Thymus (tissue), 11 donors: ENCODE data around the gene HDAC8. TPM values are rescaled to one million over a fixed set of nuclear protein-coding genes. Genes with fewer than 3 reads are reported as not detected.
A peak's percentile ranks its signal among the peaks of the same experiment; 100 is the strongest.

Experiments used
- DNase-seq, 9 donors: peaks; one replicate each; pipeline ENCODE4 v3.0.0-alpha.2; 2013; ENCODE audit warnings: low spot score in 9 of 9, low read depth in 6 of 9, missing footprints in 1 of 9
- H3K27ac ChIP-seq, 2 donors: one replicate each; pipeline ENCODE4 v1.5.1; 2013; ENCODE audit warnings: control low read depth in 1 of 2, low read depth in 1 of 2, low read length in 1 of 2, mild to moderate bottlenecking in 1 of 2, moderate library complexity in 1 of 2
- H3K27me3 ChIP-seq, 2 donors: one replicate each; pipeline ENCODE4 v1.5.1; 2013; ENCODE audit warnings: low read length in 1 of 2; ENCODE audit not compliant: control insufficient read depth in 2 of 2, insufficient read depth in 1 of 2
- H3K36me3 ChIP-seq, 2 donors: one replicate each; pipeline ENCODE4 v1.5.1; 2013; ENCODE audit warnings: low read length in 1 of 2, mild to moderate bottlenecking in 1 of 2, moderate library complexity in 1 of 2; ENCODE audit not compliant: control insufficient read depth in 2 of 2, insufficient read depth in 2 of 2
- H3K4me1 ChIP-seq, 2 donors: one replicate each; pipeline ENCODE4 v1.5.1; 2013; ENCODE audit warnings: low read length in 2 of 2; ENCODE audit not compliant: control insufficient read depth in 2 of 2, insufficient read depth in 2 of 2
- H3K4me3 ChIP-seq, 2 donors: one replicate each; pipeline ENCODE4 v1.5.1; 2013; ENCODE audit warnings: low read length in 2 of 2, control low read depth in 1 of 2, mild to moderate bottlenecking in 1 of 2
- H3K9me3 ChIP-seq, 2 donors: one replicate each; pipeline ENCODE4 v1.5.1; 2013; ENCODE audit warnings: low read length in 1 of 2, mild to moderate bottlenecking in 1 of 2; ENCODE audit not compliant: control insufficient read depth in 2 of 2, insufficient read depth in 1 of 2
- WGBS: extraction: QIAGEN DNeasy Blood & Tissue Kit; methylation state at CpG from one replicate; pipeline ENCODE4 v1.1.7; 2013; 5-methylcytosine and 5-hydroxymethylcytosine counted together
- polyA plus RNA-seq: library from polyadenylated mRNA; stranded (reverse); fragments of 200-250 nt; gene quantifications from one replicate; pipeline ENCODE4 v1.2.3, GENCODE V29; 2013
- total RNA-seq: library from RNA; stranded (reverse); fragments of 120-200 nt; gene quantifications from one replicate; pipeline ENCODE4 v1.2.4, GENCODE V29; 2013
- donor health status: healthy.

Gene HDAC8
- total and polyA plus RNA-seq, 2 donors: 15.4 to 27.1 TPM

DNA sequence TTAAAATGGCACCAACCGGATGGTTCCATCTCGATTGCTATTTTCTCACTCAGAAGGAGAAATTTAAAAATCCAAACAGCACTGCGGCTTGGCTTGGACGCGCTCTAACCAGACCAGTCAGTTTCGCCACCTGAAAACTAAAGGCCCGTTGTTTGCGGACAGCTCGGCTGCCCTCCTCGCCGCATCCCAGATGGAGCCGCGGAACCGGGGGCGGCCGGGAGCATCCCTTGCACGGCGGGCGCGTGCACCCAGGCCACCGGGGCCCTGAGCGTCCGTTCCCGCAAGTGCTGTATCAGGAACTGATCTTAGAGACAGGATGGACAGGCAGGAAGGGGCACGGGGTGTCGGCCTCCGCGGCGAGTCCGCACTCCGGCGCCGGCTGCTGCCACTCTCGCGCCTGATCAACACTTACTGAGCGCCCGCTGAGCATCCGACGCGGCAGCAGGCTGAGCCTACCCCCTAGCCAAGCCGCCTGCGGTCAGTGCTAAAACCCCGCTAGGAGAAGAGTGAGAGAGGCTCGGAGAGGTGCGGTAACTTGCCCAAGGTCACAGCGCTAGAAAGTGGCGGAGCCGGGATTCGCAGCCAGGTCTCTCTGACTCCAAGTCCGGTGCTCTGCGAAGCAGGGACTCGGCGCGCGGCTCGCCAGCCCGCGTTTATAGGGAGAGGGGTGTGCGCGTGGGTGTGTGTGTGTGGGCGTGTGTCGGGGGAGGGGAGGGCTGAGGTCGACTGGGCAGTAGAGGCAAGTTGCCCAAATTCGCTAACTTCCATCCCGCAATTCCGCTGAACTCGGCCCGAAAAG lies 267.2 kb downstream of the HDAC8 start, which contains the start of gene CITED1:
TSS of gene CITED1 (minus strand) at position 629 of the 799 bp plus-strand sequence. CDS start 3,045 bp downstream, outside the sequence.
- H3K36me3 ChIP-seq: no peaks in the 10 kb centered on the region
- no peak within 1 kb of the TSS for H3K27ac ChIP-seq
- H3K4me3 ChIP-seq: peak within 1 kb of the TSS; percentile 13 to 41
- peaks cover 0 to 8% of the 10 kb centered on the region in 2 donors for H3K9me3 ChIP-seq
- no peak for DNase-seq
- WGBS: 2% methylated on average over 68 of the region's 68 CpGs
- H3K4me1 ChIP-seq: peaks cover 0 to 15% of the 10 kb centered on the region in 2 donors
- H3K27me3 ChIP-seq: peaks cover 12 to 97% of the 10 kb centered on the region in 2 donors

DNA sequence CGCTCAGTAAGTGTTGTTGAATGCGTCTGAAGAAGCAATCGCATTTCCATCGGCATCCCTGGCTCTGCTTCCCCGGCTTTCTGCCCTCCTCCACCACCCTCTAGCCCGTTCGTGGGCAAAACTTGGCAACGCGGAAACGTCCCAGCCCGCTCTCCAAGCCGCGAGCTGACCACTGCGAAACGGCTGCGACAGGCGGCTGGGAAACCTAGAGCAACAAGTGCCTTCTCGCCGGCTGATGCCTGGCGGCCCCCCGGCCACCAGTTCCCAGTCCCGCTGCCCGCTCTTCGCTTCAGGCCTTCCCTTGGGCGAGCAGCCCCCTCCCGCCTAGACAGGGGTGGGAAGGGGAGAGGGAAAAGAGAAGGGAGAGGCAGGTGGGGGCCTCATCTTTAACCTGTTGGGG lies 267.8 kb downstream of the HDAC8 start:
- DNase-seq: no peak
- 2% methylated on average over 26 of the region's 26 CpGs for WGBS
- H3K27ac ChIP-seq: no peak overlapping the region
- peaks cover 0 to 15% of the 10 kb centered on the region in 2 donors for H3K4me1 ChIP-seq
- peaks cover 12 to 97% of the 10 kb centered on the region in 2 donors for H3K27me3 ChIP-seq
- H3K9me3 ChIP-seq: peaks cover 0 to 8% of the 10 kb centered on the region in 2 donors
- H3K4me3 ChIP-seq: no peak overlapping the region
- H3K36me3 ChIP-seq: no peaks in the 10 kb centered on the region

DNA sequence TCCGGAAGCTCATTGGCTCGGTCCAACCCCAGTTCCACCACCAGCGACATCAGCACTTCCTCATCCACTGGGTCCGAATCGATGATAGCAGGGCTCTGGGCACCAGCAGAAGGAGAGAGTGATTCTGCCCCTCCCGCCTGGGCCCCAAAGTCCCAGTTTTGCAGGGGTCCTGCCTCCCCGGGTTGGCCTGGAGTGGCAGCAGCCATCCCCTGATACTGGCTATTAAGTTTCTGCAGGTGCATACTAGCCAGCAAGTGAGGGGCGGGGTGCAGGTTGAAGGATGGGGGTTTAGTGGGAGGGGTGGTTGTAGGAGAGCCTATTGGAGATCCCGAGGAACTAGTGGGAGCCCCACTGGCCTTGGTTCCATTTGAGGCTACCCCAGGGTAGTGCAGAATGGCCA lies 270.9 kb downstream of the HDAC8 start:
- peaks cover 0 to 5% of the 10 kb centered on the region in 2 donors for H3K4me1 ChIP-seq
- H3K36me3 ChIP-seq: no peaks in the 10 kb centered on the region
- no peak overlapping the region for H3K4me3 ChIP-seq
- H3K27me3 ChIP-seq: peaks cover 10 to 87% of the 10 kb centered on the region in 2 donors
- no peak for DNase-seq
- 93% methylated on average over 9 of the region's 9 CpGs for WGBS
- no peak overlapping the region for H3K27ac ChIP-seq
- H3K9me3 ChIP-seq: peaks cover 0 to 3% of the 10 kb centered on the region in 2 donors

DNA sequence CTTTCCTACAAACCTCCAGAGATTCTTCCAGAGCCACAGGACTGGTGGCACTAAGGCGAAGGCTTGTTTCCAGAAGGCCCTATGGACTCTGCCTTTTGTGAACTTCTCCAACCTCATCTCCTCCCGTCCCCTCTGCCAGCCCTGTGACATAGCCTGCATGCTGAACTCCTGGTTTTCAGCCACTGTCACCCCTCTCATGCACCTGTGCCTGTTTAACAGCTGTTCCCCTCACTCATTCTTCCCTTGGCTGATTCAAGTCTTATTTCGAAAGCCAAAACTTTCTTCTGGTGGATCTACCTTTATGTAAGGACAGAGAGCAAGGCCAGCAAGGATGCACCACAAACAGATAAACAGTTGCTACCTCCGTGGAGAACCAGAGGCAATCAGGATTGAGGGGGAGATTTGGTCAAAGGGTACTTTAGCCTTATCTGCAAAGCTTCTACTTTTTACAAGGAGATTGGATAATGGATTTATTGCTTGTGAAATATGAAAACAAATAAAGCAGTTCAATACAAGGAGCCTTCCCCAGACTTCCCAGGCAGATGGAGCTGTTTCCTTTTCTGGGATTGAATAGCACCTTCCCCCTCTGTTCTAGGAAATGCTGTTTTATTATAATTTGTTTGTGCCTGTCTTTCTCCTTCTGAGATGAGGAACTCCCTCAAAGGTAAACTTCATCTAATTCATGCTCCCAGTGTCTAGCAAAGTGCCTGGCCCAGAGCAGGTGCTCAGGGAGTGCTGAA lies 272.6 kb downstream of the HDAC8 start:
- H3K4me3 ChIP-seq: no peak overlapping the region
- peaks cover 0 to under 1% of the 10 kb centered on the region in 2 donors for H3K4me1 ChIP-seq
- no peaks in the 10 kb centered on the region for H3K9me3 ChIP-seq
- DNase-seq: no peak
- H3K36me3 ChIP-seq: no peaks in the 10 kb centered on the region
- WGBS: 95% methylated on average over 4 of the region's 4 CpGs
- peaks cover 4 to 74% of the 10 kb centered on the region in 2 donors for H3K27me3 ChIP-seq
- H3K27ac ChIP-seq: no peak overlapping the region

DNA sequence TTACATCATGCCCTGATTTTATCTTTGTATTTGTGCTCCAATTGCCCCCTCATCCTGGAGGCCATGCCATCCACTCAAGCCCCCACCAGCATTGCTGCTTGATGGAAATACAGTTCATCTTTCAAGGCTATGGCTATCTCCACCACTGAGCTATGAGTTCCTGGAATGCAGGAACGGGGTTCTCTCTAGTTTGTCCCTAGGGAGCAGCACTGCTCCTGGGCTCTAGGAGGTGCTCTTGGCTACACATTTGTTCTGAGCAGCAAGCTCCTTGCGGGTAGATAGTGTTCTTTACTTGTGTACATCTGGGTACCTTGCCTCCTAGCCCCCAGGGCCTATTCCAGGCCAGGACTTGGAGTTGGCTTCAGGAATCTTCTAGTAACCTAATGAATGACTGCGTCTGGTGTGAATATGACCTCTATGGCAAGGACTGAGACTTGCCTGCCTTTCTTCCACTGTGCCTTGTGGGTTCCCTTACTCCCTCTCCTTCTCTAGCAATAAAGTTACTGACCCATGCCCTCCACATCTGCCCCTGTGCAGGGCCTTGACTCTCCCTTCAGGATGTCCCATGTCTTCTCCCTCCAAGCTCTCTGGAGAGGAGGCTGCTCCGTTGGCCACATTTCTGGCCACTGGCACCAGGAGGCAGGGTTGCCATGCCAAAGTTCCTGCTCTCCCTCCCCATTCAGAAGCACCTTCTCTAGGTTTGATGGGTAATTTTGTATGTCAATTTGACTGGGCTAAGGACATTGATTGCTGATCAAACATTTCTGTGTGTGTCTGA lies 274.5 kb downstream of the HDAC8 start:
- Histone ChIP-seq H3K9me3 (no peaks in the 10 kb centered on the region), H3K27ac (no peak overlapping the region), H3K4me1 (no peaks in the 10 kb centered on the region), H3K27me3 (peaks cover 4 to 55% of the 10 kb centered on the region in 2 donors), H3K36me3 (no peaks in the 10 kb centered on the region), H3K4me3 (no peak overlapping the region)
- 75% methylated on average over 4 of the region's 4 CpGs for WGBS
- no peak for DNase-seq

DNA sequence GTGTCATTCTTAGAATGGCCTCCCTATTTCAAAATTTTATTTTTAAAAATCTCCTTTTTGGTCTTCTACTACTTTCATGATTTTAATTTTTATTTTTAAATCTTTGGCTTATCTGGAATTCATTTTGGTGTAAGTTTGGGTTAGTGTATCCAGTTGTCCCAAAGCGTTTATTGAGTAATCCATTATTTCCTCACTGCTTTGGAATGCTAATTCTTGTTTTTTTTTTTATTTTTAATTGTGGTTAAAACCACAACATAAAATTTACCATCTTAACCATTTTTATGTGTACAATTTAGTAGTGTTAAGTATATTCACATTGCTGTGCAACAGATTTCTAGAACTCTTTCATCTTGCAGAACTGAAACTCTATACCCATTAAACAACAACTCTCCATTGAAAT lies 275.7 kb downstream of the HDAC8 start:
- 100% methylated on average over 1 of the region's 1 CpG for WGBS
- Histone ChIP-seq H3K27ac (no peak overlapping the region), H3K9me3 (no peaks in the 10 kb centered on the region), H3K4me3 (no peak overlapping the region), H3K4me1 (no peaks in the 10 kb centered on the region), H3K27me3 (peaks cover 0 to 43% of the 10 kb centered on the region in 2 donors), H3K36me3 (no peaks in the 10 kb centered on the region)
- DNase-seq: no peak

DNA sequence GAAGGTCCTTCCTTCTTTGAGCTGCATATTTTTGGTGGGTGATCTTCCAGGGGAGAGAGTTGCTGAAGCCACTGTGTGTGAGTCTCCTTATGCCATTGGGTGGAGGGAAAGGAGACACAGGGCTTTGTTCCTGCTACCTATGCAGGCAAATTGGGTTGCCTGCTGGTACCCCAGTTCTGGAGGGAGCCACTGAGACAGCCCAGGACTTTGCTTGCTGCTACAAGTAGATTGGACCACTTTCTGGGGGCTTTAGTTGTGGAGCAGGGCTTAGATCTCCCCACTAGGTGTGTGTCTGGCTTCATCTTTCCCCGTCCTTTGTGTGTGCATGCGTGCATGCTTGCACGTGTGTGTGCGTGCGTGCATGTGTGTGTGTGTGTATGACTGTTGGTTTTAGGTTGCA lies 276.9 kb downstream of the HDAC8 start:
- Histone ChIP-seq H3K27ac (no peak overlapping the region), H3K27me3 (peaks cover 0 to 31% of the 10 kb centered on the region in 2 donors), H3K9me3 (no peaks in the 10 kb centered on the region), H3K4me3 (no peak overlapping the region), H3K4me1 (no peaks in the 10 kb centered on the region), H3K36me3 (no peaks in the 10 kb centered on the region)
- WGBS: 95% methylated on average over 5 of the region's 5 CpGs
- no peak for DNase-seq

DNA sequence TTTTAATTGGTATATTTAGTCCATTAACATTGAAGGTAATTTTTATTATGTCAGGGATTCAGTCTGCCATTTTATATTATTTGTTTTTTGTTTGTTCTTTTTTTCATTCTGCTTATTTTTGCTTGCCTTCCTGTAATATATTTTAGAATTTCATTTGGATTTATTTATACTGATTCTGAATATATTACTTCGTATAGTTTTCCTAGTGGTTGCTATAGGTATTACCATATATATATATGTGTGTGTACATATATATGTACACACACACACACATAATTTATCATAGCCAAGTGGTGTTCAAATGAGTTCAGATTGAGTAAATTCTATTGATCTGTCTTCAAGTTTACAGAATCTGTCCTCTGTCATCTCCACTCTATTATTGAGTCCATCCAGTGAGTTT lies 278.1 kb downstream of the HDAC8 start:
- WGBS: 38% methylated on average over 1 of the region's 1 CpG
- no peaks in the 10 kb centered on the region for H3K9me3 ChIP-seq
- H3K36me3 ChIP-seq: no peaks in the 10 kb centered on the region
- no peak for DNase-seq
- no peaks in the 10 kb centered on the region for H3K4me1 ChIP-seq
- H3K27me3 ChIP-seq: peaks cover 0 to 19% of the 10 kb centered on the region in 2 donors
- no peak overlapping the region for H3K4me3 ChIP-seq
- H3K27ac ChIP-seq: no peak overlapping the region
